ENCODE results near the gene ANXA5. TPM values are rescaled to one million over a fixed set of nuclear protein-coding genes. Genes with fewer than 3 reads are reported as not detected.

The ANXA5 gene
- total RNA-seq, 1 experiment from 2014 or later = 222 TPM

GRCh38 chr4:121632636-121633035 is 64.1 kb downstream of the ANXA5 start:
- intact Hi-C loops (cut with micrococcal nuclease; ENCODE audit: unreplicated experiment) (no loop called here), in situ Hi-C loops (cut with HindIII; ENCODE audit: low pct_unique_long_range_greater_than_20kb, low sequenced_read_pairs) (no loop called here)
- BruUV-seq (replicated peaks) = no TSS peak
- no peaks in the 10 kb centered on the region for H3K4me1 ChIP-seq (ENCODE audit: control insufficient read depth, insufficient read depth, low read length)
- ATAC-seq (no peak), DNase-seq (ENCODE audit: low read depth, low spot score) (no peak)
- ChIA-PET CTCF (no interaction called here), POLR2A (no interaction called here)
- H3K27me3 ChIP-seq (ENCODE audit: control insufficient read depth, insufficient read depth, low read length) = no peaks in the 10 kb centered on the region
- TF ChIP-seq CTCF (IDR thresholded peaks at IDR 0.05) (no peak), TCF7L2 (IDR thresholded peaks at IDR 0.05; ENCODE audit: low read depth, low read length) (no peak), REST (IDR thresholded peaks at IDR 0.05; ENCODE audit: insufficient read depth in 1 of 2, low read depth in 2 of 2, low read length in 1 of 2) (no peak), POLR2AphosphoS5 (IDR thresholded peaks at IDR 0.05; ENCODE audit: low read depth, low read length) (no peak), SIN3A (IDR thresholded peaks at IDR 0.05; ENCODE audit: borderline replicate concordance, insufficient read depth, low read depth, low read length) (no peak)
- no peaks in the 10 kb centered on the region for H3K9me3 ChIP-seq (ENCODE audit: control insufficient read depth, insufficient read depth, low read depth, low read length)
- H3K27ac ChIP-seq (ENCODE audit: low read length) = no peak overlapping the region
- H3K36me3 ChIP-seq (ENCODE audit: control insufficient read depth, insufficient read depth, low read length) = no peaks in the 10 kb centered on the region
- no peak overlapping the region for H3K4me3 ChIP-seq (ENCODE audit: low read depth in 2 of 2, low read length in 2 of 2)

Other genes with a start within 250 kb of the ANXA5 start
- gene SMIM43, start 68.2 kb upstream of the ANXA5 start, total RNA-seq (2021; ENCODE audit: unreplicated experiment) = not detected
- 19.3 TPM for gene EXOSC9, start 104.3 kb upstream of the ANXA5 start, total RNA-seq (2021; ENCODE audit: unreplicated experiment)
- 31.8 TPM for gene CCNA2, start 126.9 kb upstream of the ANXA5 start, total RNA-seq (2021; ENCODE audit: unreplicated experiment)
- 9.1 TPM for gene BBS7, start 173.5 kb upstream of the ANXA5 start, total RNA-seq (2021; ENCODE audit: unreplicated experiment)